Measurements from ENCODE around the gene CHDH.

Gene CHDH

DNA sequence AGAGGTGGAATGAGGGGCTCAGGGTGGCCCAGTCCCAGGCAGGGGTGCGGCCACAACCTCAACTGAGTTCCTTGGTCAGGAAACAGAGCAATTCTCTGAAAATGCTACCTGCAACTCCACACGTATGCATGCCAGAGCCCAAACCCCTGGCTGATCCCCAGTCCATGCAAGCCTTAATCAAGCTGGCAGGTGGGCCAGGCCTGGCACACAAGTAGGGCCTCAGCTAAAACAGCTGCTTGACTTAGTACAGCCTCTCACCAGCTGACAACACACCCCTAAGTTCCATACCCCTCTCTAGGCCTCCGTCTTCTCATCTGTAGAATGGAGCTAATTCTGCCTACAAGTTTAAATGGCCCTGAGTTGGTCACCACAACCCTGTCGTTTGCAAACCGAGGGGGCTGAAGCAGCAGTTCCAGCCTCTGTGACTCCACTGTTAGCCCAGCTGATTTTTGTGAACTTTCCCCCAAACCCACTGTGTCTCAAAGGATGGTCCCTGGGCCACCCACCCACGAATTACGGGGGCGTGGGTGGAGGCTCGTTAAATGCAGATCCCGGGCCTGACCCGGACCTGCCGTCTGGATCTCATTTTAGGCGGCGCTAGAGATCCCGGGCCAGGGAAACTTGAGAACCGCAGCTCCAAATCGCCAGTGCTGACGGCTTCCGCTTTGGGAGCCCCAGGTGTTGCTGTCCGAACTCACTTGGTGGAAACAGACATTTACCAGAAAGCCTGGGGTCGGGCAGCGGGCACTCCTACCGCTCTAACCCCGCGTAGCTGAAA is 927 bp downstream of the CHDH start:
- peak overlapping the region; percentile 10 for H3K9ac ChIP-seq (ENCODE audit: low read length)
- H3K36me3 ChIP-seq (ENCODE audit: control insufficient read depth, insufficient read depth, low read length): no peaks in the 10 kb centered on the region
- no peak overlapping the region for H3K27ac ChIP-seq (ENCODE audit: low read depth, low read length)
- no peaks in the 10 kb centered on the region for H3K4me1 ChIP-seq (ENCODE audit: control insufficient read depth, insufficient read depth, low read length)
- H3K4me3 ChIP-seq (ENCODE audit: low read length): peak overlapping the region; percentile 65
- no peaks in the 10 kb centered on the region for H3K27me3 ChIP-seq (ENCODE audit: control insufficient read depth, insufficient read depth, low read length)

DNA sequence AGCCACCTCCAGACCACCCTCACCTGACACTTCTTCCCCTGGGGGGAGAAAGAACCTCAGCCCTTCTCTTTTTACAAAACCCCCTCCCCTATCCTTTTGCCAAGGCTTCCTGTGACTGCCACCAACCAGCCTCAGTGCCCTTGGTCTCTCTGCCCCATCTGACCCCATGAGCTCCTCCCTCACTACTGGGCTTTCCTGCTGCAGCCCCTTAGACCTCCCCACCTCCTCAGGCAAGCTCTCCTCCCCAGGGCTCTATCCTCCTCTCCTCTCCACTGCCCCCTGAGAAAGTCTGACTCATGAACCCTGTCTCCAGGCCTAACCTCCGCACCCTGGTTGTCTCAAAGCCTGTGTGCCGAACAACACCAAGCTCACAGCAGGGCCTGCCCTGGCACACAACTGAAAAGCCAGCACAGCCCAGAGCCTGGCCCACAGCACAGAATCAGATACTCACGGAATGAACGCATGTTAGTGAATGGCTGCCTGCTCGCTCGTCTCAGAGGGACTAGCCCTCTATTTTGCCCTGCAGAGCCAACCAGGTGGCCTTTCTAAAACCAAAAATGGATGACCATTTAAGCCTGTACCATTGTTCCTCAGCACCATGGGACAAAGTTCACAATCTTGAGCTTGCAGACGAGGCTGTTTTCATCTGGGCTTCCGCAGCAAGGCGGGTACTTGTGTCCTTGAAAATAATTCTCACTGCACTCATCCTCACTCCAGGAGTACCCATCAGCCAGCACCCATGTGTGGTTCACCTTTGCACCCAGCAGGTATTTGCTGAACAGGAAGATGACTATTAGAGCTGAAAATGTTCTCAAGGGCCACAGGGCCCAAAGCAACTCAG is 1.7 kb downstream of the CHDH start:
- Histone ChIP-seq H3K27ac (ENCODE audit: low read depth, low read length) (no peak overlapping the region), H3K27me3 (ENCODE audit: control insufficient read depth, insufficient read depth, low read length) (no peaks in the 10 kb centered on the region), H3K36me3 (ENCODE audit: control insufficient read depth, insufficient read depth, low read length) (no peaks in the 10 kb centered on the region), H3K9ac (ENCODE audit: low read length) (no peak overlapping the region), H3K4me3 (ENCODE audit: low read length) (no peak overlapping the region), H3K4me1 (ENCODE audit: control insufficient read depth, insufficient read depth, low read length) (no peaks in the 10 kb centered on the region)

- no peak overlapping the region for H3K4me3 ChIP-seq (ENCODE audit: low read length)
- H3K27me3 ChIP-seq (ENCODE audit: control insufficient read depth, insufficient read depth, low read length): no peaks in the 10 kb centered on the region
- no peaks in the 10 kb centered on the region for H3K4me1 ChIP-seq (ENCODE audit: control insufficient read depth, insufficient read depth, low read length)
- H3K27ac ChIP-seq (ENCODE audit: low read depth, low read length): no peak overlapping the region
- no peaks in the 10 kb centered on the region for H3K36me3 ChIP-seq (ENCODE audit: control insufficient read depth, insufficient read depth, low read length)
- H3K9ac ChIP-seq (ENCODE audit: low read length): no peak overlapping the region
Measured at GRCh38 chr3:53843195-53844177, 2.7 kb downstream of the CHDH start.

DNA sequence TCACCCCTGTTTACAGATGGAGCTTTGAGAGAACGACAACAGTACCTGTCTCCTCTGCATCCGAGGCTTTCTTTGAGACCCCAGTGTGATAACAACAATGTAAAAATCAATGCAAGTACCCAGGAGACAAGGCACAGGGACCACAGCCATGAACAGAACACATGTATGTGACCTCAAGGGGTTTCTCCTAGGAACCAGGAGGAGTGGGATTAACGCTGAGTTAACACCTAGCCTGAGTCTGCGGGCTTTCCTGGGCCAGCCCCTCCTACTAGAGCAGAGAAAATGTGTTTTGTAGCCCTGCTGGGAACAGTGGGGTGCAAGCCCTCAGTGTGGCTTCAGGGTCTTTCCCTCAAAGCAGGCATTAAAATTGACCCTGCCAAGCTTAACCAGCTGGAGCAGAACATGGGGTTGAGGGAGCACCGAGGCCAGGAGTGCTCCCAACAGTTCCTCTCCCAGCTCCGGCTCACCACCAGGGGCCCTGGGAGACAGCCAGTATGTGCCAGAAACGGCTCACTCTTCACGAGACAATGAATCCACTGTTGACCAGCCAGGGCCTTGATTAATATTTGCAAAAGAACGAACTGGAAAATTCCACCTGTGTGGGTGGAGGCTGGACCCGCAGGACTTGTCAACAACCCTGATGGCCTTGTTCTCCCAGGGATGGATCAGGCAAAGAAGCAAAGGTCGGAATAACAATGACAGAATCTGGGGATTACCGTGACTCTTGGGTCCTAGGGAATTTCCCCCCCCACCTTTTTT is 3.6 kb downstream of the CHDH start:
- Histone ChIP-seq H3K36me3 (ENCODE audit: control insufficient read depth, insufficient read depth, low read length) (no peaks in the 10 kb centered on the region), H3K4me1 (ENCODE audit: control insufficient read depth, insufficient read depth, low read length) (no peaks in the 10 kb centered on the region), H3K27ac (ENCODE audit: low read depth, low read length) (no peak overlapping the region), H3K4me3 (ENCODE audit: low read length) (no peak overlapping the region), H3K27me3 (ENCODE audit: control insufficient read depth, insufficient read depth, low read length) (no peaks in the 10 kb centered on the region), H3K9ac (ENCODE audit: low read length) (no peak overlapping the region)

GRCh38 chr3:53841296-53841695 is 4.9 kb downstream of the CHDH start:
- Histone ChIP-seq H3K9ac (ENCODE audit: low read length) (no peak overlapping the region), H3K27me3 (ENCODE audit: control insufficient read depth, insufficient read depth, low read length) (no peaks in the 10 kb centered on the region), H3K27ac (ENCODE audit: low read depth, low read length) (no peak overlapping the region), H3K4me3 (ENCODE audit: low read length) (no peak overlapping the region), H3K36me3 (ENCODE audit: control insufficient read depth, insufficient read depth, low read length) (no peaks in the 10 kb centered on the region), H3K4me1 (ENCODE audit: control insufficient read depth, insufficient read depth, low read length) (no peaks in the 10 kb centered on the region)

- Histone ChIP-seq H3K4me1 (ENCODE audit: control insufficient read depth, insufficient read depth, low read length) (no peaks in the 10 kb centered on the region), H3K36me3 (ENCODE audit: control insufficient read depth, insufficient read depth, low read length) (no peaks in the 10 kb centered on the region), H3K4me3 (ENCODE audit: low read length) (no peak overlapping the region), H3K9ac (ENCODE audit: low read length) (no peak overlapping the region), H3K27ac (ENCODE audit: low read depth, low read length) (no peak overlapping the region), H3K27me3 (ENCODE audit: control insufficient read depth, insufficient read depth, low read length) (no peaks in the 10 kb centered on the region)
Measured at GRCh38 chr3:53837331-53837730, 8.9 kb downstream of the CHDH start.

GRCh38 chr3:53836084-53836872 is 9.9 kb downstream of the CHDH start:
- H3K9ac ChIP-seq (ENCODE audit: low read length): no peak overlapping the region
- H3K36me3 ChIP-seq (ENCODE audit: control insufficient read depth, insufficient read depth, low read length): no peaks in the 10 kb centered on the region
- H3K4me3 ChIP-seq (ENCODE audit: low read length): no peak overlapping the region
- no peaks in the 10 kb centered on the region for H3K4me1 ChIP-seq (ENCODE audit: control insufficient read depth, insufficient read depth, low read length)
- no peaks in the 10 kb centered on the region for H3K27me3 ChIP-seq (ENCODE audit: control insufficient read depth, insufficient read depth, low read length)
- H3K27ac ChIP-seq (ENCODE audit: low read depth, low read length): no peak overlapping the region

DNA sequence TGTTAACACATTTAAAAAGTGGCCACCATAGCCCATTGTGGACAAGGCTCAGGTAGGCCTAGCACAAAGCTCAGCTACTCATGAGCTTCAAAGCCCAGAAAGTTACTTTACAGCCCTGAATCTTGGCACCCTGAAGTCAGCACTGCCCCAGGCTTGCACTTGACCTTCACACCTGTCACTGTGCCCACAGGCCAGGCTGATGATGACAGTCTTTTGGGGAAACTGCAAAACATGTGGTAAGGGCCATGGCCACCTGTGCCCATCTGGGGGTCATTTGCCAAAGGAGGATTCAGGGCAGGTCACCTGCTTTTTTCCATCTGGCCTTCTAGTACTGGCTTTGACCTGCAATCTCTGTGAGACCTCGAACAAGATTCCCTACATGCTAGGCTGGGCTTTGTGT is 11.0 kb downstream of the CHDH start:
- no peak overlapping the region for H3K4me3 ChIP-seq (ENCODE audit: low read length)
- no peaks in the 10 kb centered on the region for H3K4me1 ChIP-seq (ENCODE audit: control insufficient read depth, insufficient read depth, low read length)
- no peak overlapping the region for H3K27ac ChIP-seq (ENCODE audit: low read depth, low read length)
- no peak overlapping the region for H3K9ac ChIP-seq (ENCODE audit: low read length)
- no peaks in the 10 kb centered on the region for H3K36me3 ChIP-seq (ENCODE audit: control insufficient read depth, insufficient read depth, low read length)
- no peaks in the 10 kb centered on the region for H3K27me3 ChIP-seq (ENCODE audit: control insufficient read depth, insufficient read depth, low read length)

GRCh38 chr3:53834429-53835095 is 11.7 kb downstream of the CHDH start:
- H3K4me3 ChIP-seq (ENCODE audit: low read length): no peak overlapping the region
- H3K27ac ChIP-seq (ENCODE audit: low read depth, low read length): no peak overlapping the region
- H3K4me1 ChIP-seq (ENCODE audit: control insufficient read depth, insufficient read depth, low read length): no peaks in the 10 kb centered on the region
- H3K36me3 ChIP-seq (ENCODE audit: control insufficient read depth, insufficient read depth, low read length): no peaks in the 10 kb centered on the region
- H3K9ac ChIP-seq (ENCODE audit: low read length): no peak overlapping the region
- no peaks in the 10 kb centered on the region for H3K27me3 ChIP-seq (ENCODE audit: control insufficient read depth, insufficient read depth, low read length)

- Histone ChIP-seq H3K4me1 (ENCODE audit: control insufficient read depth, insufficient read depth, low read length) (no peaks in the 10 kb centered on the region), H3K27ac (ENCODE audit: low read depth, low read length) (no peak overlapping the region), H3K36me3 (ENCODE audit: control insufficient read depth, insufficient read depth, low read length) (no peaks in the 10 kb centered on the region), H3K27me3 (ENCODE audit: control insufficient read depth, insufficient read depth, low read length) (no peaks in the 10 kb centered on the region), H3K9ac (ENCODE audit: low read length) (no peak overlapping the region), H3K4me3 (ENCODE audit: low read length) (no peak overlapping the region)
Measured at GRCh38 chr3:53833700-53834099, 12.5 kb downstream of the CHDH start.

Measured in rectal smooth muscle tissue (tissue), 1 donor.